Activated naive CD8-positive, alpha-beta T cell treated with anti-CD3 and anti-CD28 coated beads, Interleukin-2, amount 10 ng/mL, durations not matched to agents 7 days and 5 days (primary cell): Measurements from ENCODE around the gene OCIAD1. TPM values are rescaled to one million over a fixed set of nuclear protein-coding genes. Genes with fewer than 3 reads are reported as not detected.
A peak's percentile ranks its signal among the peaks of the same experiment; 100 is the strongest.
"Not testable (repeated sequence)": the region's sequence is repeated elsewhere in the genome, so short reads cannot be mapped to it uniquely, and the experiment has no call there.

Experiments
- ATAC-seq: fragments of 150-1000 bp; cut with Tn5 transposase; one replicate; pipeline ENCODE4 v1.10.0; 2021; ENCODE audit warnings: low read depth, moderate library complexity
- POLR2A ChIA-PET: fragments of 350-600 bp; sonication (Branson Sonifier 250); formaldehyde crosslinking; loops from one replicate; lab custom pipeline; 2021; ENCODE audit warnings: antibody characterized with exemption; lab: Charles Lee
- DNase-seq: peaks from one replicate; pipeline ENCODE4 v3.0.0; 2021
- H3K27ac Mint-ChIP-seq: one replicate; pipeline ENCODE4 v1.8.0; 2022; ENCODE audit warnings: mild to moderate bottlenecking, mixed read lengths
- H3K27me3 Mint-ChIP-seq: one replicate; pipeline ENCODE4 v1.8.0; 2022; ENCODE audit warnings: mild to moderate bottlenecking, moderate library complexity, mixed read lengths
- H3K36me3 Mint-ChIP-seq: one replicate; pipeline ENCODE4 v1.8.0; 2021; ENCODE audit warnings: mild to moderate bottlenecking, mixed read lengths
- H3K4me1 Mint-ChIP-seq: one replicate; pipeline ENCODE4 v1.8.0; 2021; ENCODE audit warnings: mixed read lengths
- H3K4me3 Mint-ChIP-seq: one replicate; pipeline ENCODE4 v1.8.0; 2022; ENCODE audit warnings: mild to moderate bottlenecking, moderate library complexity, mixed read lengths
- H3K9me3 Mint-ChIP-seq: one replicate; pipeline ENCODE4 v1.8.0; 2021; ENCODE audit warnings: mixed read lengths
- total RNA-seq, 2 experiments: library from RNA; stranded (reverse); gene quantifications; one replicate each; pipeline ENCODE4 v1.2.3, GENCODE V29; 2021

The OCIAD1 gene
- total RNA-seq, 2 experiments from 2014 or later = 104 to 107 TPM

DNA sequence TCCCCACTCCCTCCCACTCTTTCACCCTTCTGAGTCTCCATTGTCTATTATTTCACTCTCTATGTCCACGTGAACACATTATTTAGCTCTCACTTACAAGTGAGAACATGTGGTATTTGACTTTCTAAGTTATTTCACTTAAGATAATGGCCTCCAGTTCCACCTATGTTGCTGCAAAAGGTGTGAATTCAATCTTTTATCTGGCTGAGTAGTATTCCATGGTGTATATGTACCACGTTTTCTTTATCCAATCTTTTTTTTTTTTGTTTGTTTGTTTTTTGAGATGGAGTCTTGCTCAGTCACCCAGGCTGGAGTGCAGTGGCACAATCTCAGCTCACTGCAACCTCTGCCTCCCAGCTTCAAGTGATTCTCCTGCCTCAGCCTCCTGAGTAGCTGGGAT, 30.7 kb upstream of the OCIAD1 start:
- ATAC-seq, H3K36me3 Mint-ChIP-seq, H3K4me3 Mint-ChIP-seq, H3K27ac Mint-ChIP-seq, DNase-seq, H3K9me3 Mint-ChIP-seq, H3K4me1 Mint-ChIP-seq: not testable (repeated sequence)
- peaks cover 13% of the 10 kb centered on the region for H3K27me3 Mint-ChIP-seq
- POLR2A ChIA-PET = interaction anchor here (0.7 kb wide), 1 partner anchor 670 kb away, joined by 4 read pairs; no protein-coding TSS in a partner anchor

- H3K36me3 Mint-ChIP-seq = peaks cover 2% of the 10 kb centered on the region
- DNase-seq = no peak
- no peak overlapping the region for H3K27ac Mint-ChIP-seq
- H3K9me3 Mint-ChIP-seq = no peaks in the 10 kb centered on the region
- POLR2A ChIA-PET = no interaction called here
- no peaks in the 10 kb centered on the region for H3K4me1 Mint-ChIP-seq
- H3K4me3 Mint-ChIP-seq = no peak overlapping the region
- H3K27me3 Mint-ChIP-seq = peaks cover 13% of the 10 kb centered on the region
- no peak for ATAC-seq
Measured at GRCh38 chr4:48801016-48801715, 29.7 kb upstream of the OCIAD1 start.

DNA sequence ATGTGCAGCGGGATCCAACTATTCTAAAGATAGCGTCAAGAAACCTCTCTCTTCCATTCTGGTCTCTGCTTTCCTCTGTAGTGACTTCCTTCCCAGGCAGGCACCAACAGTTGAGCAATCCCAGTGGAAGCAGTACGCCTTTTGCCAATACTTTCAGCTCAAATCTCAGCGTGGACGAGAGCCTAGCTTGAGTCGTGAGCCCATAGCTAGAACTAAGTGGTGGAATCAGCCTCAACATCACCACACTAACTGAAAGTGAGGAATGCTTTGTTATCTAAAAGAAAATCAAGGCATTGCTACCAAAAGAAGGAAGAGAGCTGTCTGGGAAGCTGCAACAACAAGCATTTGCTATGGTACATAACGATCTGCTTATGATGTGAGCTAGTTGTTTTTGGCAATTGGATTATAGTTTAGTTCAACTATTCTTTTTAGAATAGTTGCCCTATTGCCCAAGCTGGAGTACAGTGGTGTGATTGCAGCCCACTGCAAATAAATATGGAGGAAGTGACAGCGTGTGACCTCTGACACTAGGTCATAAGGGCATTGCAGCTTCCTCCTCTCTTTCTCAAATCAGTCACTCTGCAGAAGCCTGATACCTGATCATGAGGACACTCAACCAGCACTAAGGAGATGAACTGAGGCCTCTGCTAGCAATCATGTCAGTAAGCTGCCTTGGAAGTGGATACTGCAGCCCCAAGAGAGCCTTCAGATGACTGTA, 26.1 kb upstream of the OCIAD1 start:
- H3K27me3 Mint-ChIP-seq = peaks cover 5% of the 10 kb centered on the region
- H3K27ac Mint-ChIP-seq = no peak overlapping the region
- ATAC-seq = no peak
- DNase-seq = no peak
- peaks cover 6% of the 10 kb centered on the region for H3K4me1 Mint-ChIP-seq
- no peaks in the 10 kb centered on the region for H3K9me3 Mint-ChIP-seq
- POLR2A ChIA-PET = interaction anchor here (0.7 kb wide), 1 partner anchor 55 kb away, joined by 3 read pairs; no protein-coding TSS in a partner anchor
- no peak overlapping the region for H3K4me3 Mint-ChIP-seq
- H3K36me3 Mint-ChIP-seq = no peaks in the 10 kb centered on the region

GRCh38 chr4:48812866-48813265, 18.0 kb upstream of the OCIAD1 start:
- POLR2A ChIA-PET = no interaction called here
- no peak for ATAC-seq
- H3K27me3 Mint-ChIP-seq = no peaks in the 10 kb centered on the region
- no peak overlapping the region for H3K4me3 Mint-ChIP-seq
- peaks cover 21% of the 10 kb centered on the region for H3K4me1 Mint-ChIP-seq
- H3K27ac Mint-ChIP-seq = no peak overlapping the region
- H3K9me3 Mint-ChIP-seq = no peaks in the 10 kb centered on the region
- DNase-seq = no peak
- no peaks in the 10 kb centered on the region for H3K36me3 Mint-ChIP-seq

- no peak overlapping the region for H3K27ac Mint-ChIP-seq
- peaks cover 14% of the 10 kb centered on the region for H3K4me1 Mint-ChIP-seq
- H3K36me3 Mint-ChIP-seq = no peaks in the 10 kb centered on the region
- POLR2A ChIA-PET = interaction anchor here (0.7 kb wide), 2 partner anchors 17 to 148 kb away, joined by 3 to 5 read pairs; no protein-coding TSS in a partner anchor
- no peak for ATAC-seq
- H3K9me3 Mint-ChIP-seq = no peaks in the 10 kb centered on the region
- DNase-seq = no peak
- no peak overlapping the region for H3K4me3 Mint-ChIP-seq
- H3K27me3 Mint-ChIP-seq = peaks cover 5% of the 10 kb centered on the region
Measured at GRCh38 chr4:48813964-48814363, 16.9 kb upstream of the OCIAD1 start.

DNA sequence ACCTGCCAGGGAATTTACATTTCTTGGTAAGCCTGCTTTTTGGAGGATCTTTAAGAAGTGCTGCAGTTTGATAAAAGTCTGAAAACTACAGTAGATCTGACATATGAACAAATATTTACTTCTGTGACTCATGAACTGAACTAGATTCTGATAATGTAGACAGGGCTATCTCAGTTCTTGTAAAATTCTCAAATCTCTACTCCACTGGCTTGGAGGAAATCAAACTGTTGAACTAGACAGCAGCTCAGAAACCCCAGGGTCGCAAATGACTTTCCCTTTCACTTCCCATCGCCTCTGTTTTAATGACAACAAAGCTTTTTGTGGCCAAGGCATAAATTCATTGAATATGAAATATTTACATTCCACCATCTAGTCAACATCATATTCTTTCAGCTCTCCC, 15.4 kb upstream of the OCIAD1 start:
- peak overlapping the region; percentile 17 for H3K27ac Mint-ChIP-seq
- DNase-seq = no peak

DNA sequence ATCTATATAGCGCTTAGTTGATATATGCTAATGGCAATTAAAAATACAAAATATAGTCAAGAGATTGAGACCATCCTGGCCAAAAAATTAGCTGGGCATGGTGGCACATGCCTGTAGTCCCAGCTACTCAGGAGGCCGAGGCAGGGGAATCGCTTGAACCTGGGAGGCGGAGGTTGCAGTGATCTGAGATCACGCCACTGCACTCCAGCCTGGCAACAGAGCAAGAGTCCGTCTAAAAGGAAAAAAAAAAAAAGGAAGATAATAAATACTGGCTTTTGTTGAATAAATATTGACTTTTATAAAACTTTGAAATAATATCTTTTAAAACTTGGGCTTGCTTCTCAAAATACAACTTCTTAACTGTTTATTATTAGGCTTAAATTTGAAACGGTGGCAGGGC, 14.6 kb upstream of the OCIAD1 start:
- Mint-ChIP-seq H3K4me1 (peaks cover 13% of the 10 kb centered on the region), H3K4me3 (peak overlapping the region; percentile 38)
- not testable (repeated sequence) for H3K27ac Mint-ChIP-seq, DNase-seq, ATAC-seq, H3K9me3 Mint-ChIP-seq, H3K36me3 Mint-ChIP-seq, H3K27me3 Mint-ChIP-seq
- POLR2A ChIA-PET = interaction anchor here (1.3 kb wide), 1 partner anchor 14 kb away, joined by 4 read pairs; no protein-coding TSS in a partner anchor

More for the DNA sequence above, 15.4 kb upstream of the OCIAD1 start:
- Mint-ChIP-seq H3K4me3 (peak overlapping the region; percentile 38), H3K27me3 (peaks cover 7% of the 10 kb centered on the region), H3K4me1 (peaks cover 14% of the 10 kb centered on the region), H3K36me3 (no peaks in the 10 kb centered on the region), H3K9me3 (no peaks in the 10 kb centered on the region)
- POLR2A ChIA-PET = interaction anchor here (1.0 to 1.3 kb wide), 2 partner anchors 15 to 35 kb away, joined by 3 to 4 read pairs; partner anchors contain the start of gene FRYL
- peak; percentile 73 for ATAC-seq

DNA sequence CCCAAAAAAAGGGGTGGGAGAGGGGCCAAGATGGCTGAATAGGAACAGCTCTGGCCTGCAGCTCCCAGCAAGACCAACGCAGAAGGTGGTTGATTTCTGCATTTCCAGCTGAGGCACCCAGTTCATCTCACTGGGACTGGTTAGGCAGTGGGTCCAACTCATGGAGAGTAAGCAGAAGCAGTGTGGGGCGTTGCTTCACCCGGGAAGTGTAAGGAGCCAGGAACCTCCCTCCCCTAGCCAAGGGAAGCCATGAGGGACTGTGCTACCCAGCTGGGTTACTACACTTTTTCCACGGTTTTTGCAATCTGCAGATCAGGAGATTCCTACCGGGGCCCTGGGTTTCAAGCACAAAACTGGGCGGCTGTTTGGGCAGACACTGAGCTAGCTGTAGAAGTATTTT, 13.9 kb upstream of the OCIAD1 start:
- Mint-ChIP-seq H3K36me3 (no peaks in the 10 kb centered on the region), H3K4me1 (peaks cover 9% of the 10 kb centered on the region), H3K4me3 (no peak overlapping the region), H3K9me3 (no peaks in the 10 kb centered on the region), H3K27me3 (peaks cover 12% of the 10 kb centered on the region), H3K27ac (no peak overlapping the region)
- ATAC-seq = no peak
- POLR2A ChIA-PET = no interaction called here
- no peak for DNase-seq

- DNase-seq, H3K9me3 Mint-ChIP-seq, ATAC-seq, H3K36me3 Mint-ChIP-seq, H3K4me3 Mint-ChIP-seq, H3K4me1 Mint-ChIP-seq, POLR2A ChIA-PET, H3K27ac Mint-ChIP-seq: not testable (repeated sequence)
- peaks cover 12% of the 10 kb centered on the region for H3K27me3 Mint-ChIP-seq
Measured at GRCh38 chr4:48821431-48821830, 9.5 kb upstream of the OCIAD1 start.

DNA sequence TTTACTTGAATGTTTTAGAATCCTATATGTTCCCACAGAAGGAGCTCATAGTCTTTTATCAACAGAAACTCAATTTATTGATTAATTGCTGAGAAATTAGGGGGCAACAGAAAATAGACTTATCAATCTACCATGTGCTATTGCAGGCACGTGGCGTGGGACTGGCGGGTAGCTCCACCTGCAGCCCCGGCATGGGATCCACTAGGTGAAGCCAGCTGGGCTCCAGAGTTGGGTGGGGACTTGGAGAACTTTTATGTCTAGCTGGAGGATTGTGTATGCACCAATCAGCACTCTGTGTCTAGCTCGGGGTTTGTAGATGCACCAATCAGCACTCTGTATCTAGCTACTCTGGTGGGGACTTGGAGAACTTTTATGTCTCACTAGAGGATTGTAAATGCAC, 3.3 kb upstream of the OCIAD1 start:
- POLR2A ChIA-PET = no interaction called here
- Mint-ChIP-seq H3K27ac (no peak overlapping the region), H3K36me3 (peaks cover 2% of the 10 kb centered on the region), H3K4me3 (no peak overlapping the region), H3K9me3 (no peaks in the 10 kb centered on the region), H3K4me1 (peaks cover 8% of the 10 kb centered on the region), H3K27me3 (no peaks in the 10 kb centered on the region)
- no peak for DNase-seq
- ATAC-seq = no peak

GRCh38 chr4:48831532-48832030, 693 bp downstream of the OCIAD1 start:
- Mint-ChIP-seq H3K4me3 (peak overlapping the region; percentile 100), H3K9me3 (no peaks in the 10 kb centered on the region), H3K27me3 (no peaks in the 10 kb centered on the region), H3K27ac (peak overlapping the region; percentile 100), H3K4me1 (peaks cover 13% of the 10 kb centered on the region), H3K36me3 (peaks cover 16% of the 10 kb centered on the region)
- DNase-seq = no peak
- no peak for ATAC-seq
- POLR2A ChIA-PET = interaction anchor here (1.2 to 2.2 kb wide), 3 partner anchors 8 to 75 kb away, joined by 6 to 25 read pairs (median 7); partner anchors contain the start of genes FRYL and OCIAD2

GRCh38 chr4:48832571-48832970, 1.7 kb downstream of the OCIAD1 start:
- no peak overlapping the region for H3K27ac Mint-ChIP-seq
- ATAC-seq = no peak
- H3K4me3 Mint-ChIP-seq = peak overlapping the region; percentile 20
- peaks cover 17% of the 10 kb centered on the region for H3K36me3 Mint-ChIP-seq
- H3K9me3 Mint-ChIP-seq = no peaks in the 10 kb centered on the region
- peaks cover 13% of the 10 kb centered on the region for H3K4me1 Mint-ChIP-seq
- DNase-seq = no peak
- H3K27me3 Mint-ChIP-seq = no peaks in the 10 kb centered on the region
- POLR2A ChIA-PET = interaction anchor here (2.2 kb wide), 1 partner anchor 53 kb away, joined by 25 read pairs; the partner anchor contains the start of gene FRYL

DNA sequence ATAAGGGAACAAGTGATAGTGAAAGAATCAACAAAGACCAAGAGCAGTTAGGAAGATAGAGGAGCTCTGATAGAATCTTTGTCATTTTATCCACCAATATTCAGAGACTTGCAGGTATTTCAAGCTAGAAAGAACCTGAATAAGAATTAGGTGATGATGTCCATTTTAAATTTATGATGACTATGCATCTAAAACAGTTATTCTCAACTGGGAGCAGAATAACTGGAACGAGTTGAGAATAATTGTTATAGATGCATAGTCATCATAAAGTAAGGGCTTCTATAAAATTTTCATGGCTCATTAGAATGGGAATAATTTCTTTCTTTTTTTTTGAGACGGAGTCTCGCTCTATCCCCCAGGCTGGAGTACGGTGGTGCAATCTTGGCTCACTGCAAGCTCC, 5.8 kb downstream of the OCIAD1 start:
- Mint-ChIP-seq H3K27ac (no peak overlapping the region), H3K4me3 (no peak overlapping the region), H3K36me3 (peaks cover 20% of the 10 kb centered on the region), H3K27me3 (no peaks in the 10 kb centered on the region), H3K4me1 (peaks cover 6% of the 10 kb centered on the region), H3K9me3 (no peaks in the 10 kb centered on the region)
- DNase-seq (no peak), ATAC-seq (no peak)
- POLR2A ChIA-PET = no interaction called here
